AG04449 (cell line): Measurements from ENCODE around the gene MAST4.

Experiments
- CTCF ChIA-PET: fragments of 350-600 bp; formaldehyde crosslinking; extraction: SDS; loops from one replicate; lab custom pipeline; 2021; ENCODE audit warnings: antibody characterized with exemption; lab: Yijun Ruan, JAX
- POLR2A ChIA-PET: fragments of 400-600, 350-600 bp; formaldehyde crosslinking; extraction: SDS; loops from one replicate; lab custom pipeline; 2020; ENCODE audit warnings: antibody characterized with exemption, inconsistent platforms; lab: Yijun Ruan, JAX
- DNase-seq: peaks from one replicate; pipeline ENCODE4 v3.0.0-alpha.2; 2010; ENCODE audit warnings: low read depth, low spot score
- H3K4me3 ChIP-seq: 2 replicates; pipeline ENCODE4 v1.5.1; 2011; ENCODE audit warnings: low read depth, mild to moderate bottlenecking, control low read depth, low read length
- CTCF ChIP-seq: IDR thresholded peaks from one replicate; pipeline ENCODE4 v1.5.1; 2011; ENCODE audit warnings: mild to moderate bottlenecking, moderate library complexity, low read length, control low read depth, inconsistent platforms; ENCODE audit not compliant: insufficient read depth; ENCODE audit errors: missing control alignments

The MAST4 gene

DNA sequence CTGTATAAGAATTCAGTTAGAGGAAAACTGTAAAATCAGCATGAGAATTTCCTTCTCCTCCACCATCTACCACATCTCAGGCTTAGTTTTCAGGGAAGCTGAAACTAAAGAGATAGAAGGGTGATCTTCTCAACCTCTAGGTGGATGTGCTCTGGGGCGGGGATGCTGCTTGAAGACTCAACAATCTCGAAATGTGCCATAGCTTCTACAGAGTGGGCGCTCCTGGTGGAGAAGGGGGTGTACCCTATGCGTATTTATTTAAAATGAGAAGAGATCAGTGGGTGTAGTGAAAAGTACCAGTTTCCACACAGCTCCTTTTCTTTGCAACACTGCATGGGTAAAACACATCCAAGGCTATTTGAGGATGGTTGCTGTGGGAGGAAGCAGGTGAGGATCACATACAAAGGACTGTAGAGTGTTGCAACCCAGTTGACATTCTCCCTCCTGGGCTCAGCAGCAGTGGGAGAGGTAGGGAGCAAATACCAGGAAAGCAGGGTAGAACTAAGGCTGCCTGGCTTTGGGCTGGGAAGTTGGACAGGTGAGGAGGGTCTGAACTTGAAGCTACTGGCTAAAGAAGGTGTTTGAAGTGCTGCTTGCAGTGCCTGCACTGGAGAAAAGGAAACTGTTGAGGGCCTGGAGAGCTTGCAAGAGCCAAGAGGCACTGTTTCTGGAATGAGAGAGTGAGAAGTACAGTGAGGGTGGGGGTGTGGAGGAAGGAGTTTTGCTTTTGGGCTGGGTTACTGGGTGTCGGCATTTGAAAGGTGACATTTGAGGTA is 73.1 kb downstream of the MAST4 start:
- POLR2A ChIA-PET: no interaction called here
- no peak for TF ChIP-seq CTCF
- CTCF ChIA-PET: no interaction called here
- H3K4me3 ChIP-seq: no peak overlapping the region
- no peak for DNase-seq

DNA sequence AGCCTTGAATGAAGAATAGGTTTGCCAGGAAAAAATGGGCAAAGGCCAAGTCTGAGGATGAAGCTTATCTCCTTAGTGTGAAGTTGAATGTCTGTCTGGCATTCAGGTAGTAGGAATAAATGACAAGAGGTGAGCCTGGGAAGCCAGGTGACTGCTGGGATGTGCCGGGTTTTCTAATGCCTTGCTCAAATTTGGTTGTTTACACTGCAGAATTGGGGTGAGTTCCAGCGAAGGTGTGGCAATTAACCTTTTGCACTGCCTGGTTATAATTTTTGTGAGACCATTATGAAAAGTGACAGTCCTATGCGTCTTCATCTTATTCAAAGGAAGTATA is 73.6 kb downstream of the MAST4 start:
- ChIA-PET CTCF (no interaction called here), POLR2A (no interaction called here)
- no peak for TF ChIP-seq CTCF
- no peak overlapping the region for H3K4me3 ChIP-seq
- DNase-seq: no peak

DNA sequence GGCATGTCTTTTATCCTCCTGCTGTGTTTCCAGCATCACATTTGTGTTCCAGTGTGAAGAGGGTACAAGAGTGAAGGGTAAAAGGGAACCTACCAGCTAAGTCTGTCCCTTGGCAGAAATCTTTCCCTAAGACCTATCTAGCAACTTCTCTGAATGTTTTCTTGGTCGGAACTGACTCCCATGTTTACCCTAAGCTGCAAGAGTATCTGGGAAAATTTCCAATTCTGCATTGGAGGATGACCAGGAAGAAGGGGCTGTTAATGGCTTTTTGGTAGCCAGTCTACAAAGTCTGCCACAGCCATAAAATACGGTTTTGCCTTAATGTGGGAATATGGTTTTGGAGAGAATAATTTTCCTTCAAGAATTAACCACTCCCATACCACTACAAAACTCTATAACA is 75.1 kb downstream of the MAST4 start:
- no peak overlapping the region for H3K4me3 ChIP-seq
- POLR2A ChIA-PET: no interaction called here
- CTCF ChIA-PET: no interaction called here
- DNase-seq: no peak
- TF ChIP-seq CTCF: no peak

GRCh38 chr5:66674802-66675201 is 78.6 kb downstream of the MAST4 start:
- DNase-seq: no peak
- TF ChIP-seq CTCF: no peak
- CTCF ChIA-PET: no interaction called here
- H3K4me3 ChIP-seq: no peak overlapping the region
- POLR2A ChIA-PET: no interaction called here

DNA sequence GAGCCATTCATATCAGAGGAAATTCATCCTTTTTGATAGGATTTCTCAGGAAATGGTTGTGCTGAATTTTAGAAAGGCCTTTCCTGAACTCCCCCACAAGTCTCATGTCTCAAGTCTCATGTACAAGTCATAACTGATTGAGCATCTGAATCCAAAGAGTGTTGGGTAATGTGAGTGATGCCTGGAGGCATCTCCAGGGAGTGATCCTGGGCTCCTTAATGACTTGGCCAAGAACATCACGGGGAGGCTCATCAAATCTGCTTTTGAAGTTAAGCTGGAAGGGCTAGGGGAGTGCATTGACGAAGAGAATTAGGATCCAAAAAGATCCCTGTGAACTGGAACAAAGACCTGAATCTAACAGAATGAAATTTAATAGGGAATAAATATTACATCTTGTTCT is 79.2 kb downstream of the MAST4 start:
- no peak for DNase-seq
- ChIA-PET CTCF (no interaction called here), POLR2A (no interaction called here)
- H3K4me3 ChIP-seq: no peak overlapping the region
- TF ChIP-seq CTCF: no peak

DNA sequence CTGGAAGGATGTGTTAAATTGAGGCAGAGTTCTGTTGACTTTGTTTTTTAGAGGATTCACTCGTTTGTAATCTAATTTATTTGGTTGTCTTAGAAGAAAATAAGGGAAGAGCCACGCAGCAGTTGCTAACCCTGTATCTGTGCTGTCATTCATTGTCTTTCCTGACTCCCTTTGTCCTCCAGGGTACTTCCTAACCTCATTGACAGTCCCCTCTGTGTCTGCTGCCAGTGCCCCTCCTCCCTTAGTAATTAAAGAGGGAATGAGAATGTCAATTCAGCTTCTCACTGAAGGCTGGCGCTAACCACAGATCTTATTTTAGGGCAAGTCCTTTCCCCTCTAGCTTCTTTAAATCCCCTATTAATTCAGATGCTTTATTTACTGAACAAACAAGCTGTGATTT is 84.0 kb downstream of the MAST4 start:
- POLR2A ChIA-PET: no interaction called here
- CTCF ChIA-PET: no interaction called here
- no peak for TF ChIP-seq CTCF
- no peak for DNase-seq
- no peak overlapping the region for H3K4me3 ChIP-seq
